SK-N-SH (cell line): ENCODE results near the gene CMTM8. TPM values are rescaled to one million over a fixed set of nuclear protein-coding genes. Genes with fewer than 3 reads are reported as not detected.
"Not testable (repeated sequence)": the region's sequence is repeated elsewhere in the genome, so short reads cannot be mapped to it uniquely, and the experiment has no call there.

Experiments used
- CTCF ChIA-PET: fragments of 300-600, 350-600 bp; formaldehyde crosslinking; extraction: SDS; loops from one replicate; lab custom pipeline; 2021; lab: Yijun Ruan, JAX
- POLR2A ChIA-PET: fragments of 350-600 bp; sonication (Branson Sonifier 250); formaldehyde crosslinking; extraction: SDS; loops from one replicate; lab custom pipeline; 2020; ENCODE audit warnings: antibody characterized with exemption, inconsistent platforms; lab: Yijun Ruan, JAX
- DNase-seq: peaks from one replicate; pipeline ENCODE4 v3.0.0; 2012
- H2AFZ ChIP-seq: fragments of 200-600 bp; sonication (generic); 2 replicates; pipeline ENCODE4 v1.8.1; 2016; ENCODE audit warnings: antibody characterized with exemption, mild to moderate bottlenecking, low read depth
- H3F3A ChIP-seq: fragments of 200-600 bp; sonication (generic); replicated peaks from 2 replicates; pipeline ENCODE3; 2016; ENCODE audit warnings: antibody characterized with exemption, mild to moderate bottlenecking; ENCODE audit not compliant: insufficient read depth
- H3K27ac ChIP-seq, 2 experiments: fragments of 200-500 bp in 1 of 2; fragments of 200-600 bp in 1 of 2; sonication (Bioruptor generic) in 1 of 2; sonication (generic), shearing (Covaris generic) in 1 of 2; 2 replicates each; pipeline versions ENCODE4 v1.5.1 to v1.6.1; 2014 to 2016; ENCODE audit warnings: low read depth in 2 of 2, inconsistent platforms in 1 of 2, low read length in 1 of 2, mild to moderate bottlenecking in 1 of 2, mixed read lengths in 1 of 2
- H3K27me3 ChIP-seq: fragments of 200-600 bp; sonication (generic), shearing (Covaris generic); 2 replicates; pipeline ENCODE4 v1.6.1; 2016; ENCODE audit warnings: mixed run types; ENCODE audit not compliant: insufficient read depth
- H3K36me3 ChIP-seq, 2 experiments: fragments of 200-500 bp in 1 of 2; fragments of 200-600 bp in 1 of 2; sonication (Bioruptor generic) in 1 of 2; sonication (generic) in 1 of 2; replicated peaks in 1 of 2; 2 replicates each; pipeline versions ENCODE3 to v1.5.1; 2014 to 2016; ENCODE audit warnings: low read length in 1 of 2, mild to moderate bottlenecking in 1 of 2; ENCODE audit not compliant: insufficient read depth in 2 of 2, control insufficient read depth in 1 of 2
- H3K4me1 ChIP-seq, 2 experiments: fragments of 200-500 bp in 1 of 2; fragments of 200-600 bp in 1 of 2; sonication (Bioruptor generic) in 1 of 2; sonication (generic), shearing (Covaris generic) in 1 of 2; 2 replicates each; pipeline versions ENCODE4 v1.5.1 to v1.6.1; 2014 to 2016; ENCODE audit warnings: low read depth in 1 of 2, low read length in 1 of 2, mixed run types in 1 of 2; ENCODE audit not compliant: insufficient read depth in 2 of 2, control insufficient read depth in 1 of 2
- H3K4me2 ChIP-seq: fragments of 200-600 bp; sonication (generic), shearing (Covaris generic); 2 replicates; pipeline ENCODE4 v1.6.1; 2017; ENCODE audit warnings: mixed run types
- H3K4me3 ChIP-seq, 2 experiments: fragments of 200-500 bp in 1 of 2; fragments of 200-600 bp in 1 of 2; sonication (Bioruptor generic) in 1 of 2; sonication (generic), shearing (Covaris generic) in 1 of 2; 2 replicates each; pipeline versions ENCODE4 v1.5.1 to v1.8.1; 2014 to 2016; ENCODE audit warnings: low read depth in 2 of 2, inconsistent platforms in 1 of 2, low read length in 1 of 2, mild to moderate bottlenecking in 1 of 2, mixed read lengths in 1 of 2, moderate library complexity in 1 of 2
- H3K79me2 ChIP-seq: fragments of 200-600 bp; sonication (generic); 2 replicates; pipeline ENCODE4 v1.8.1; 2017; ENCODE audit warnings: mild to moderate bottlenecking; ENCODE audit not compliant: insufficient read depth
- H3K9ac ChIP-seq: fragments of 200-600 bp; sonication (generic); 2 replicates; pipeline ENCODE4 v1.6.1; 2017; ENCODE audit warnings: mixed run types
- H3K9me2 ChIP-seq: fragments of 200-600 bp; sonication (generic); 2 replicates; pipeline ENCODE4 v1.6.1; 2017; ENCODE audit warnings: mixed run types
- H3K9me3 ChIP-seq: fragments of 200-600 bp; sonication (generic); 2 replicates; pipeline ENCODE4 v1.6.1; 2017; ENCODE audit warnings: mixed run types, mild to moderate bottlenecking, moderate library complexity
- H4K20me1 ChIP-seq: fragments of 200-600 bp; sonication (generic); 2 replicates; pipeline ENCODE4 v1.6.1; 2017; ENCODE audit warnings: mild to moderate bottlenecking, mixed run types; ENCODE audit not compliant: insufficient read depth
- CHD2 ChIP-seq: fragments of 150-350 bp; IDR thresholded peaks from 2 replicates; pipeline ENCODE4 v1.6.1; 2018; ENCODE audit warnings: low read length; ENCODE audit not compliant: partially characterized antibody
- EZH2phosphoT487 ChIP-seq: fragments of 200-600 bp; sonication (generic); IDR thresholded peaks from 2 replicates; pipeline ENCODE4 v1.6.1; 2017; ENCODE audit warnings: low read depth, mixed run types, mild to moderate bottlenecking, antibody characterized with exemption, moderate library complexity, borderline replicate concordance
- FOSL2 ChIP-seq: IDR thresholded peaks from 2 replicates; pipeline ENCODE4 v1.4.0; 2012; ENCODE audit warnings: low read depth, mild to moderate bottlenecking, moderate library complexity, borderline replicate concordance
- FOXM1 ChIP-seq: IDR thresholded peaks from 2 replicates; pipeline ENCODE4 v1.4.0; 2012; ENCODE audit warnings: low read depth, mild to moderate bottlenecking
- GATA2 ChIP-seq: sonication (generic); formaldehyde crosslinking; IDR thresholded peaks from 2 replicates; pipeline ENCODE4 v1.5.0; 2020; ENCODE audit warnings: mild to moderate bottlenecking, missing genetic modification reagents
- JUND ChIP-seq: IDR thresholded peaks from 2 replicates; pipeline ENCODE4 v1.4.0; 2012
- MXI1 ChIP-seq: IDR thresholded peaks from 2 replicates; pipeline ENCODE4 v1.6.1; 2012; ENCODE audit warnings: mild to moderate bottlenecking, low read depth, low read length, improper control_type of control experiment
- NFIC ChIP-seq: IDR thresholded peaks from 2 replicates; pipeline ENCODE4 v1.4.0; 2012; ENCODE audit warnings: borderline replicate concordance
- NRF1 ChIP-seq: IDR thresholded peaks from 2 replicates; pipeline ENCODE4 v1.6.1; 2012; ENCODE audit warnings: low read depth, mild to moderate bottlenecking, low read length
- PBX3 ChIP-seq: IDR thresholded peaks from 2 replicates; pipeline ENCODE4; 2012
- POLR2AphosphoS5 ChIP-seq: IDR thresholded peaks from 2 replicates; pipeline ENCODE4 v1.6.1; 2012; ENCODE audit warnings: low read depth, low read length
- RAD21 ChIP-seq: IDR thresholded peaks from 2 replicates; pipeline ENCODE4 v1.6.1; 2012; ENCODE audit warnings: mild to moderate bottlenecking, low read length
- RFX5 ChIP-seq: IDR thresholded peaks from 2 replicates; pipeline ENCODE4 v1.6.1; 2012; ENCODE audit warnings: mild to moderate bottlenecking, improper control_type of control experiment, low read length
- RXRA ChIP-seq: IDR thresholded peaks from 2 replicates; pipeline ENCODE4 v1.4.0; 2012; ENCODE audit warnings: low read depth, mild to moderate bottlenecking, borderline replicate concordance
- SIN3A ChIP-seq: IDR thresholded peaks from 2 replicates; pipeline ENCODE4 v1.6.1; 2012; ENCODE audit warnings: low read depth, mild to moderate bottlenecking, low read length, moderate library complexity, borderline replicate concordance
- SMC3 ChIP-seq: IDR thresholded peaks from 2 replicates; pipeline ENCODE4 v1.6.1; 2012; ENCODE audit warnings: low read depth, low read length, improper control_type of control experiment
- TAF1 ChIP-seq: IDR thresholded peaks from 2 replicates; pipeline ENCODE4 v1.6.1; 2012; ENCODE audit warnings: low read depth, mild to moderate bottlenecking, low read length, moderate library complexity, borderline replicate concordance
- TEAD4 ChIP-seq: IDR thresholded peaks from 2 replicates; pipeline ENCODE4 v1.4.0; 2012; ENCODE audit warnings: mild to moderate bottlenecking, borderline replicate concordance; ENCODE audit not compliant: insufficient read depth
- YY1 ChIP-seq: IDR thresholded peaks from 2 replicates; pipeline ENCODE4 v1.4.0; 2012; ENCODE audit warnings: low read depth, mild to moderate bottlenecking
- WGBS: methylation state at CpG from one replicate; pipeline ENCODE4 v1.1.6; 2017; ENCODE audit warnings: low lambda C conversion rate; 5-methylcytosine and 5-hydroxymethylcytosine counted together
- polyA plus RNA-seq, 3 experiments: library from polyadenylated mRNA; depleted of rRNA; stranded (reverse); fragments of >200 nt; gene quantifications; 2 replicates each; pipeline ENCODE4 v1.2.3, GENCODE V29; 2012
- TF ChIP-seq, protein P1 (sequence below): IDR thresholded peaks from 2 replicates; pipeline ENCODE4 v1.4.0; 2012; ENCODE audit warnings: low read depth, borderline replicate concordance
- TF ChIP-seq, protein P2 (sequence below): fragments of 150-350 bp; IDR thresholded peaks from 2 replicates; pipeline ENCODE4 v1.6.1; 2016; ENCODE audit warnings: mild to moderate bottlenecking, low read depth, low read length

The CMTM8 gene
- polyA plus RNA-seq, 1 of the 3 experiments (the other 2 are of a cell fraction), result 9.7 TPM

DNA sequence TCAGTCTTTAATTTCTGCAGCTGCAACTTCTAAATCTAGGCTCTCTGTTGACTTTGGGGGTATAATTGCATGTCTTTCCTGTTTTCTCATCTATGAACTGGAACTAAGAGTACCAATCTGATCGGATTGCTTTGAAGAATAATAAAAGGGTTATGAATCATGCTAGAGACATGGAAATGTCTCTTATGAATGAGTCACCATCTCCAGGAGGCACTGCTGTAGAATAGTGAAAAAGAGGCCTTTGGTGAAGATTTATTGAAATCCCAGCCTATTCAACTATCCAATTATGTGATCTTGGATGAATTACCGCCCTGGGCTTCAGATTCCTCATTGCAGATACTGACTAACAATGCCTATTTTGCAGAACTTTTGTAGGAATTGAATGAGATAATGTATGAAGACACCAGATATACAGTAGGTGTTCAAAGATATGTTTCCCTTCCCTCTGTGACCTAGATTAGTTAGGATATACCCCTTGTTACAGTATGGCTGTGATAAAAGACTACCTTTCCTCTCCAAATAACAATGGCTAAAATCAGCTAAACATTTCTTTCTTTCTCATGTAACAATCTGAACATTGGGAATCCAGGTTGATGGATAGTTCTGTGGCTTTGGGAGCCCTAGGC is 11.5 kb upstream of the CMTM8 start (continued):
- TF ChIP-seq PBX3, result peak; percentile 95
- TF ChIP-seq CHD2, result no peak
- peak; percentile 93 for TF ChIP-seq TEAD4
- peak; percentile 99 for TF ChIP-seq FOSL2
- TF ChIP-seq RAD21, result no peak
- TF ChIP-seq MXI1, result no peak
- TF ChIP-seq, protein P1, sequence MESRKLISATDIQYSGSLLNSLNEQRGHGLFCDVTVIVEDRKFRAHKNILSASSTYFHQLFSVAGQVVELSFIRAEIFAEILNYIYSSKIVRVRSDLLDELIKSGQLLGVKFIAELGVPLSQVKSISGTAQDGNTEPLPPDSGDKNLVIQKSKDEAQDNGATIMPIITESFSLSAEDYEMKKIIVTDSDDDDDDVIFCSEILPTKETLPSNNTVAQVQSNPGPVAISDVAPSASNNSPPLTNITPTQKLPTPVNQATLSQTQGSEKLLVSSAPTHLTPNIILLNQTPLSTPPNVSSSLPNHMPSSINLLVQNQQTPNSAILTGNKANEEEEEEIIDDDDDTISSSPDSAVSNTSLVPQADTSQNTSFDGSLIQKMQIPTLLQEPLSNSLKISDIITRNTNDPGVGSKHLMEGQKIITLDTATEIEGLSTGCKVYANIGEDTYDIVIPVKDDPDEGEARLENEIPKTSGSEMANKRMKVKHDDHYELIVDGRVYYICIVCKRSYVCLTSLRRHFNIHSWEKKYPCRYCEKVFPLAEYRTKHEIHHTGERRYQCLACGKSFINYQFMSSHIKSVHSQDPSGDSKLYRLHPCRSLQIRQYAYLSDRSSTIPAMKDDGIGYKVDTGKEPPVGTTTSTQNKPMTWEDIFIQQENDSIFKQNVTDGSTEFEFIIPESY, result peak; percentile 57; the same call in 1 of the 2 replicates

DNA sequence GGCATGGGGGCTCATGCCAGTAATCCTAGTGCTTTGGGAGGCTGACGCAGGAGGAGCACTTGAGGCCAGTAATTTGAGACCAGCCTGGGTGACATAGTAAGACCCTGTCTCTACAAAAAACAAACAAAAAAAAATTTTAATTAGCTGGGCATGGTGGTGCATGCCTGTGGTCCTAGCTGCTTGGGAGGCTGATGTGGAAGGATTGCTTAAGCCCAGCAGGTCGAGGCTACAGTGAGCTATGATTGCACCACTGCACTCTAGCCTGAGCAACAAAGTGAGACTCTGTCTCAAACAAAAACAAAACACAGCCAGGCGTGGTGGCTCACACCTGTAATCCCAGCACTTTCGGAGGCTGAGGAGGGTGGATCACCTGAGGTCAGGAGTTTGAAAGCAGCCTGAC is 9.7 kb upstream of the CMTM8 start:
- WGBS, result 82% methylated on average over 4 of the region's 4 CpGs

DNA sequence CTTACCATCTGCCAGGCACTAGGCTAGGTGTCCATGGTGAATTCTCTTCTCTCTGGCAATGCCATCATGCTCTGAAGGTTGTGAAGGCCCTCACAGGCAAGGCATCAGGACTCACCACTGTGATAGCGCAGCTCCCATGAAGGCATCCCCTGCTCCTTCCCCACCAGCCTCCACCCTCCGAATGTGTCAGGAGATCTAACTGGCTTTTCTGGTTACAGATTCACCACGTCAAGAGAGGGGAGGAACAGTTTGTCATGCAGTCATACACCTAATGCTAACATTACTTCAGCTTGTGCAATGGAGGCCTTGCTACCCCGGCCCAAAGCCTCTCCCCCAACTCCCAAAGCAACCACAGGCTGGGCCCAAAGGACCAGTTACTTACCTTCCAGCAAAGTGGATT is 8.9 kb upstream of the CMTM8 start:
- H3K27ac ChIP-seq, result no peak overlapping the region
- no peaks in the 10 kb centered on the region for H3K9me2 ChIP-seq
- TF ChIP-seq RAD21 (no peak), NFIC (no peak), YY1 (no peak), FOSL2 (no peak), JUND (no peak), NRF1 (no peak), PBX3 (no peak), TAF1 (no peak), EZH2phosphoT487 (no peak), FOXM1 (no peak), RXRA (no peak), POLR2AphosphoS5 (no peak), SIN3A (no peak), SMC3 (no peak), RFX5 (no peak), GATA2 (CRISPR knock-in tag) (no peak)
- TF ChIP-seq, protein P2, sequence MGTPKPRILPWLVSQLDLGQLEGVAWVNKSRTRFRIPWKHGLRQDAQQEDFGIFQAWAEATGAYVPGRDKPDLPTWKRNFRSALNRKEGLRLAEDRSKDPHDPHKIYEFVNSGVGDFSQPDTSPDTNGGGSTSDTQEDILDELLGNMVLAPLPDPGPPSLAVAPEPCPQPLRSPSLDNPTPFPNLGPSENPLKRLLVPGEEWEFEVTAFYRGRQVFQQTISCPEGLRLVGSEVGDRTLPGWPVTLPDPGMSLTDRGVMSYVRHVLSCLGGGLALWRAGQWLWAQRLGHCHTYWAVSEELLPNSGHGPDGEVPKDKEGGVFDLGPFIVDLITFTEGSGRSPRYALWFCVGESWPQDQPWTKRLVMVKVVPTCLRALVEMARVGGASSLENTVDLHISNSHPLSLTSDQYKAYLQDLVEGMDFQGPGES, result no peak
- H2AFZ ChIP-seq, result no peak overlapping the region
- H3K9me3 ChIP-seq, result no peaks in the 10 kb centered on the region
- 88% methylated on average over 4 of the region's 4 CpGs for WGBS
- no peak overlapping the region for H3K4me3 ChIP-seq
- no peaks in the 10 kb centered on the region for H3K36me3 ChIP-seq
- no peak overlapping the region for H3K9ac ChIP-seq
- H3K4me1 ChIP-seq, result peaks cover 0 to 10% of the 10 kb centered on the region in 2 experiments; a peak in 2 of 4 replicates
- H3K79me2 ChIP-seq, result no peaks in the 10 kb centered on the region
- H3K4me2 ChIP-seq, result no peak overlapping the region
- no peaks in the 10 kb centered on the region for H3K27me3 ChIP-seq
- CTCF ChIA-PET, result interaction anchor here (1.4 to 1.5 kb wide), 2 partner anchors 10 to 85 kb away, joined by 3 to 4 read pairs; no protein-coding TSS in a partner anchor
- H4K20me1 ChIP-seq, result no peaks in the 10 kb centered on the region
- peaks cover 19% of the 10 kb centered on the region for H3F3A ChIP-seq
- POLR2A ChIA-PET, result no interaction called here
- DNase-seq, result no peak

More for the DNA sequence above, 9.7 kb upstream of the CMTM8 start:
- H4K20me1 ChIP-seq, POLR2A ChIA-PET, H3K9me3 ChIP-seq, H3K4me3 ChIP-seq, DNase-seq, H3K27ac ChIP-seq, H3K4me2 ChIP-seq, H3K27me3 ChIP-seq, H3K36me3 ChIP-seq, H3K9ac ChIP-seq, CTCF ChIA-PET, H3K9me2 ChIP-seq, H3K79me2 ChIP-seq, H2AFZ ChIP-seq: not testable (repeated sequence)
- Histone ChIP-seq H3F3A (peaks cover 19% of the 10 kb centered on the region), H3K4me1 (peaks cover 0 to 10% of the 10 kb centered on the region in 2 experiments; a peak in 3 of 4 replicates)
